ENCODE measurements around the gene EXOC4.

EXOC4 gene

GRCh38 chr7:133727476-133728214 lies 474.8 kb downstream of the EXOC4 start:
- Histone ChIP-seq H3K9me2 (replicated peaks; ENCODE audit: control insufficient read depth, low read length) (no peaks in the 10 kb centered on the region), H3K4me2 (ENCODE audit: low read length) (no peak overlapping the region), H3K4me1 (ENCODE audit: control insufficient read depth, low read length) (no peaks in the 10 kb centered on the region), H3K27me3 (ENCODE audit: control insufficient read depth, low read length) (no peaks in the 10 kb centered on the region), H3F3A (ENCODE audit: control insufficient read depth, insufficient read depth) (no peaks in the 10 kb centered on the region), H3K36me3 (ENCODE audit: control insufficient read depth, low read length) (no peaks in the 10 kb centered on the region), H3K79me2 (ENCODE audit: control insufficient read depth, low read length) (no peaks in the 10 kb centered on the region), H3K27ac (ENCODE audit: low read depth, low read length) (no peak overlapping the region), H3K4me3 (ENCODE audit: low read length) (no peak overlapping the region), H3K9me3 (ENCODE audit: control insufficient read depth, insufficient read depth, low read length) (no peaks in the 10 kb centered on the region), H4K20me1 (ENCODE audit: control insufficient read depth, insufficient read depth, low read depth, low read length) (no peaks in the 10 kb centered on the region)
- TF ChIP-seq EZH2phosphoT487 (IDR thresholded peaks at IDR 0.05; ENCODE audit: borderline replicate concordance, low read length): no peak
- TF ChIP-seq CTCF (IDR thresholded peaks at IDR 0.05; ENCODE audit: low read depth, low read length, poor library complexity, severe bottlenecking): no peak

GRCh38 chr7:133730360-133730759 lies 477.5 kb downstream of the EXOC4 start:
- no peak overlapping the region for H3K4me2 ChIP-seq (ENCODE audit: low read length)
- TF ChIP-seq CTCF (IDR thresholded peaks at IDR 0.05; ENCODE audit: low read depth, low read length, poor library complexity, severe bottlenecking): no peak
- no peak for TF ChIP-seq EZH2phosphoT487 (IDR thresholded peaks at IDR 0.05; ENCODE audit: borderline replicate concordance, low read length)
- H3K27me3 ChIP-seq (ENCODE audit: control insufficient read depth, low read length): no peaks in the 10 kb centered on the region
- H3F3A ChIP-seq (ENCODE audit: control insufficient read depth, insufficient read depth): no peaks in the 10 kb centered on the region
- H3K36me3 ChIP-seq (ENCODE audit: control insufficient read depth, low read length): no peaks in the 10 kb centered on the region
- no peak overlapping the region for H3K4me3 ChIP-seq (ENCODE audit: low read length)
- no peaks in the 10 kb centered on the region for H3K9me2 ChIP-seq (replicated peaks; ENCODE audit: control insufficient read depth, low read length)
- H4K20me1 ChIP-seq (ENCODE audit: control insufficient read depth, insufficient read depth, low read depth, low read length): no peaks in the 10 kb centered on the region
- H3K4me1 ChIP-seq (ENCODE audit: control insufficient read depth, low read length): no peaks in the 10 kb centered on the region
- H3K79me2 ChIP-seq (ENCODE audit: control insufficient read depth, low read length): no peaks in the 10 kb centered on the region
- no peak overlapping the region for H3K27ac ChIP-seq (ENCODE audit: low read depth, low read length)
- no peaks in the 10 kb centered on the region for H3K9me3 ChIP-seq (ENCODE audit: control insufficient read depth, insufficient read depth, low read length)

- Histone ChIP-seq H4K20me1 (ENCODE audit: control insufficient read depth, insufficient read depth, low read depth, low read length) (no peaks in the 10 kb centered on the region), H3K27me3 (ENCODE audit: control insufficient read depth, low read length) (no peaks in the 10 kb centered on the region), H3K36me3 (ENCODE audit: control insufficient read depth, low read length) (no peaks in the 10 kb centered on the region), H3K9me2 (replicated peaks; ENCODE audit: control insufficient read depth, low read length) (no peaks in the 10 kb centered on the region), H3K4me1 (ENCODE audit: control insufficient read depth, low read length) (no peaks in the 10 kb centered on the region), H3K27ac (ENCODE audit: low read depth, low read length) (no peak overlapping the region), H3K4me3 (ENCODE audit: low read length) (no peak overlapping the region), H3K4me2 (ENCODE audit: low read length) (no peak overlapping the region), H3F3A (ENCODE audit: control insufficient read depth, insufficient read depth) (no peaks in the 10 kb centered on the region), H3K9me3 (ENCODE audit: control insufficient read depth, insufficient read depth, low read length) (no peaks in the 10 kb centered on the region), H3K79me2 (ENCODE audit: control insufficient read depth, low read length) (no peaks in the 10 kb centered on the region)
- no peak for TF ChIP-seq CTCF (IDR thresholded peaks at IDR 0.05; ENCODE audit: low read depth, low read length, poor library complexity, severe bottlenecking)
- no peak for TF ChIP-seq EZH2phosphoT487 (IDR thresholded peaks at IDR 0.05; ENCODE audit: borderline replicate concordance, low read length)
Observed at GRCh38 chr7:133733401-133733800, 480.5 kb downstream of the EXOC4 start.

All from DOHH2 (cell line).